ENCODE measurements around the gene TMEM255A.

DNA sequence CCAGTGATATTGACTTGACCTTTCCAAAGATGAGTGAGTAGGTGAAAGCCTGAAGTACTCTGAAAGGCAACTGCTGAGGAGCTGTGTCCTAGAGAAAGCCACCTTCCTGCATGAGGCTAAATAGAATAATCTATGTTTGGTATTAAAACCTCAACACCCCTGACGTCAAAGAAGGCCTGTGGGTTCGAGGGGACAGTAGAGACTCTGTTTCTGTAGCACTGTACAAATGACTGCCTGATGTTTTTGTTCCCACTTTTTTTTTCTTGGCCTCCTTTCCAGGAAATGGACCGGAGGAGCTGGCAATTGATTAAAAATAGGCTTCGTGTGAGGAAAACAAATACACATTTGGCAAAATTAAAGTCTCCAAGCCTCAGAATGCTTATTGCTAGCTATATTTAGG, 29.5 kb downstream of the TMEM255A start:
- TF ChIP-seq, protein P1, sequence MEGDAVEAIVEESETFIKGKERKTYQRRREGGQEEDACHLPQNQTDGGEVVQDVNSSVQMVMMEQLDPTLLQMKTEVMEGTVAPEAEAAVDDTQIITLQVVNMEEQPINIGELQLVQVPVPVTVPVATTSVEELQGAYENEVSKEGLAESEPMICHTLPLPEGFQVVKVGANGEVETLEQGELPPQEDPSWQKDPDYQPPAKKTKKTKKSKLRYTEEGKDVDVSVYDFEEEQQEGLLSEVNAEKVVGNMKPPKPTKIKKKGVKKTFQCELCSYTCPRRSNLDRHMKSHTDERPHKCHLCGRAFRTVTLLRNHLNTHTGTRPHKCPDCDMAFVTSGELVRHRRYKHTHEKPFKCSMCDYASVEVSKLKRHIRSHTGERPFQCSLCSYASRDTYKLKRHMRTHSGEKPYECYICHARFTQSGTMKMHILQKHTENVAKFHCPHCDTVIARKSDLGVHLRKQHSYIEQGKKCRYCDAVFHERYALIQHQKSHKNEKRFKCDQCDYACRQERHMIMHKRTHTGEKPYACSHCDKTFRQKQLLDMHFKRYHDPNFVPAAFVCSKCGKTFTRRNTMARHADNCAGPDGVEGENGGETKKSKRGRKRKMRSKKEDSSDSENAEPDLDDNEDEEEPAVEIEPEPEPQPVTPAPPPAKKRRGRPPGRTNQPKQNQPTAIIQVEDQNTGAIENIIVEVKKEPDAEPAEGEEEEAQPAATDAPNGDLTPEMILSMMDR (IDR thresholded peaks at IDR 0.05), result no peak
- TF ChIP-seq POLR2A (IDR thresholded peaks at IDR 0.05) (no peak), EP300 (IDR thresholded peaks at IDR 0.05) (no peak), POLR2AphosphoS5 (IDR thresholded peaks at IDR 0.05) (no peak)
